PC-3 (cell line): ENCODE results near the gene MAF.

ENCODE experiments used
- EZH2phosphoT487 ChIP-seq: fragments of 300-600 bp; sonication (generic); IDR thresholded peaks from 2 replicates; pipeline ENCODE4 v1.6.1; 2018; ENCODE audit warnings: mild to moderate bottlenecking, antibody characterized with exemption, low read length, borderline replicate concordance
- TF ChIP-seq, protein P1 (sequence below): fragments of 300-600 bp; sonication (generic); conservative IDR thresholded peaks from 2 replicates; pipeline ENCODE4 v1.5.1; 2017; ENCODE audit warnings: antibody characterized with exemption, low read depth, mild to moderate bottlenecking, low read length

DNA sequence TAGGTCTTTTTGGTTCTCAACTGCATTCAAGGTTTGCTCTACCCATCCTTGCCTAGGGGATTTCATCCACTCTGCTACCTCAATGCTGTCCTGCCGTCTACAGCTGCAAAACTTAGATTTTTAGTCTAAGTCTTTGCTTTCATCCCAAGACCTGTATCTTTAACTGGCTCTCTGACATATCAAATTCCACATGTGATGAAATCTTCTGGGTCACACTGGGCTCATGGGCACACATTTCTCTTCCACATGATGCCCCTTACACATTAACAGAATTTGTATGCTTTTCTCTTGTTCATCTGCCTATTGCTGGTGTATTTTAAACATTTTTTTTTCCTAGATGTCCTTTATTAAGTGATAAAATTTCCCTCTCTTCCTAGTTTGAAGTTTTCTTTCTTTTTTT, 39.6 kb downstream of the MAF start:
- TF ChIP-seq, protein P1, sequence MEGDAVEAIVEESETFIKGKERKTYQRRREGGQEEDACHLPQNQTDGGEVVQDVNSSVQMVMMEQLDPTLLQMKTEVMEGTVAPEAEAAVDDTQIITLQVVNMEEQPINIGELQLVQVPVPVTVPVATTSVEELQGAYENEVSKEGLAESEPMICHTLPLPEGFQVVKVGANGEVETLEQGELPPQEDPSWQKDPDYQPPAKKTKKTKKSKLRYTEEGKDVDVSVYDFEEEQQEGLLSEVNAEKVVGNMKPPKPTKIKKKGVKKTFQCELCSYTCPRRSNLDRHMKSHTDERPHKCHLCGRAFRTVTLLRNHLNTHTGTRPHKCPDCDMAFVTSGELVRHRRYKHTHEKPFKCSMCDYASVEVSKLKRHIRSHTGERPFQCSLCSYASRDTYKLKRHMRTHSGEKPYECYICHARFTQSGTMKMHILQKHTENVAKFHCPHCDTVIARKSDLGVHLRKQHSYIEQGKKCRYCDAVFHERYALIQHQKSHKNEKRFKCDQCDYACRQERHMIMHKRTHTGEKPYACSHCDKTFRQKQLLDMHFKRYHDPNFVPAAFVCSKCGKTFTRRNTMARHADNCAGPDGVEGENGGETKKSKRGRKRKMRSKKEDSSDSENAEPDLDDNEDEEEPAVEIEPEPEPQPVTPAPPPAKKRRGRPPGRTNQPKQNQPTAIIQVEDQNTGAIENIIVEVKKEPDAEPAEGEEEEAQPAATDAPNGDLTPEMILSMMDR, result no peak
- no peak for TF ChIP-seq EZH2phosphoT487
